Measurements from ENCODE around the gene G2E3. TPM values are rescaled to one million over a fixed set of nuclear protein-coding genes. Genes with fewer than 3 reads are reported as not detected.

Gene G2E3
- total and polyA plus RNA-seq, 2 donors (not counting 3 experiments of a cell fraction or from before 2014, with no cell fraction given) = 4.2 to 34.8 TPM

GRCh38 chr14:30533126-30533525, 25.8 kb upstream of the G2E3 start:
- no peak overlapping the region for H2AFZ ChIP-seq (ENCODE audit: low read depth, low read length)
- H4K20me1 ChIP-seq (replicated peaks; ENCODE audit: control insufficient read depth, extremely low read depth, insufficient read depth, low read length) = no peaks in the 10 kb centered on the region
- H3K9ac ChIP-seq (replicated peaks; ENCODE audit: extremely low read depth, insufficient read depth, low read length) = no peak overlapping the region
- H3K27me3 ChIP-seq (ENCODE audit: control insufficient read depth in 2 of 2, insufficient read depth in 2 of 2, low read length in 2 of 2) = peaks cover 3 to 12% of the 10 kb centered on the region in 2 experiments
- FAIRE-seq (no peak), DNase-seq (ENCODE audit: low read depth, low spot score) (no peak)
- dilution Hi-C loops (cut with MboI; ENCODE audit: extremely low pct_ligation_motif_present, low sequenced_read_pairs) (no loop called here), intact Hi-C loops (cut with micrococcal nuclease) (no loop called here)
- H3K36me3 ChIP-seq (ENCODE audit: control insufficient read depth in 2 of 2, extremely low read depth in 1 of 2, insufficient read depth in 2 of 2, low read length in 2 of 2) = no peaks in the 10 kb centered on the region
- no peaks in the 10 kb centered on the region for H3K79me2 ChIP-seq (ENCODE audit: control insufficient read depth, insufficient read depth, low read length)
- no peaks in the 10 kb centered on the region for H3K9me3 ChIP-seq (replicated peaks; ENCODE audit: control insufficient read depth, insufficient read depth, low read length)
- no peak overlapping the region for H3K4me3 ChIP-seq (replicated peaks in 1 of 3; ENCODE audit: insufficient read depth in 1 of 3, low read depth in 1 of 3, low read length in 3 of 3)
- no peak overlapping the region for H3K4me2 ChIP-seq (ENCODE audit: insufficient read depth, low read length)
- BruUV-seq (replicated peaks) = no TSS peak
- no peaks in the 10 kb centered on the region for H3K9me1 ChIP-seq (replicated peaks; ENCODE audit: control insufficient read depth, extremely low read depth, insufficient read depth, low read length)
- H3K27ac ChIP-seq (ENCODE audit: insufficient read depth, low read depth, low read length) = no peak overlapping the region
- ChIA-PET POLR2A (no interaction called here), CTCF (no interaction called here)
- H3K4me1 ChIP-seq (ENCODE audit: control insufficient read depth, extremely low read depth, insufficient read depth, low read length) = no peaks in the 10 kb centered on the region
- no peak for TF ChIP-seq EZH2 (IDR thresholded peaks at IDR 0.05; ENCODE audit: borderline replicate concordance, low read depth, low read length, severe bottlenecking)
- no peak for TF ChIP-seq JUN (IDR thresholded peaks at IDR 0.05; ENCODE audit: borderline replicate concordance, insufficient read depth, insufficient read length, low read depth)
- TF ChIP-seq GATA2 (IDR thresholded peaks at IDR 0.05; ENCODE audit: insufficient read depth, insufficient read length, low read depth, low read length) = no peak
- TF ChIP-seq MYC (IDR thresholded peaks at IDR 0.05; ENCODE audit: low read depth, low read length) = no peak
- TF ChIP-seq POLR2AphosphoS5 (IDR thresholded peaks at IDR 0.05; ENCODE audit: insufficient read depth, low read depth, low read length) = no peak
- TF ChIP-seq MAX (IDR thresholded peaks at IDR 0.05; ENCODE audit: insufficient read depth, insufficient read length) = no peak
- TF ChIP-seq POLR2A (IDR thresholded peaks at IDR 0.05; ENCODE audit: low read depth, low read length) = no peak
- no peak for TF ChIP-seq CTCF (IDR thresholded peaks at IDR 0.05; ENCODE audit: extremely low read depth in 1 of 2, insufficient read depth in 1 of 2, low read depth in 1 of 2, low read length in 2 of 2)
- TF ChIP-seq FOS (IDR thresholded peaks at IDR 0.05; ENCODE audit: borderline replicate concordance, insufficient read depth, low read length) = no peak

Measured in endothelial cell of umbilical vein (primary cell).